ENCODE measurements around the gene GOLGA8S. TPM values are rescaled to one million over a fixed set of nuclear protein-coding genes. Genes with fewer than 3 reads are reported as not detected.
"Not testable (repeated sequence)": the region's sequence is repeated elsewhere in the genome, so short reads cannot be mapped to it uniquely, and the experiment has no call there.

The GOLGA8S gene
- total RNA-seq: under 1 TPM in 2 of 4 donors, not detected in 2; 0.63 to 0.66 TPM

- not testable (repeated sequence) for H3K27ac ChIP-seq; H3K4me3 ChIP-seq; H3K9me3 ChIP-seq; H3K36me3 ChIP-seq; DNase-seq (ENCODE audit: low spot score in 2 of 2); H3K4me1 ChIP-seq; H3K27me3 ChIP-seq
- no CpG with 5 or more reads among the region's 8 CpGs for WGBS, 2 donors
Observed at GRCh38 chr15:23354448-23354847, at the start of gene GOLGA8S. TSS of gene GOLGA8S (plus strand) at chr15:23354748. CDS start at chr15:23354810, 62 bp downstream.

GRCh38 chr15:23304805-23305204 is 49.7 kb upstream of the GOLGA8S start:
- H3K27me3 ChIP-seq; DNase-seq (ENCODE audit: low spot score in 2 of 2); H3K9me3 ChIP-seq; H3K27ac ChIP-seq: not testable (repeated sequence)
- Histone ChIP-seq H3K4me3 (peak overlapping the region in 1 of 4 donors; percentile 52), H3K4me1 (peaks cover 0 to 22% (median 4%) of the 10 kb centered on the region in 4 donors), H3K36me3 (peaks cover 0 to 39% (median 2%) of the 10 kb centered on the region in 3 donors)
- 46 to 53% methylated on average over 4 of the region's 4 CpGs for WGBS, 2 donors

- Histone ChIP-seq H3K36me3 (peaks cover 0 to 50% (median 7%) of the 10 kb centered on the region in 3 donors), H3K4me1 (peaks cover 0 to 22% (median 4%) of the 10 kb centered on the region in 4 donors)
- whole genome bisulfite sequencing, 2 donors: 83 to 91% methylated on average over 7 of the region's 7 CpGs
- H3K4me3 ChIP-seq; H3K27me3 ChIP-seq; H3K9me3 ChIP-seq; H3K27ac ChIP-seq; DNase-seq (ENCODE audit: low spot score in 2 of 2): not testable (repeated sequence)
Observed at GRCh38 chr15:23305921-23306320, 48.6 kb upstream of the GOLGA8S start.

GRCh38 chr15:23311233-23311632 is 43.3 kb upstream of the GOLGA8S start:
- 87 to 91% methylated on average over 13 of the region's 13 CpGs for WGBS, 2 donors
- not testable (repeated sequence) for DNase-seq (ENCODE audit: low spot score in 2 of 2)

GRCh38 chr15:23334096-23334495 is 20.5 kb upstream of the GOLGA8S start, which contains the start of gene GOLGA6L26:
TSS of gene GOLGA6L26 (minus strand) at chr15:23334196. CDS start at chr15:23334135, 61 bp downstream.
- H3K27me3 ChIP-seq; H3K4me1 ChIP-seq; H3K27ac ChIP-seq; H3K36me3 ChIP-seq; H3K9me3 ChIP-seq; DNase-seq (ENCODE audit: low spot score in 2 of 2); H3K4me3 ChIP-seq: not testable (repeated sequence)
- 80% methylated on average over 1 of the region's 7 CpGs; no CpG with 5 or more reads in 1 of the 2 donors for WGBS, 2 donors

More at GRCh38 chr15:23311233-23311632, 43.3 kb upstream of the GOLGA8S start:
- H3K27me3 ChIP-seq, H3K27ac ChIP-seq, H3K4me3 ChIP-seq, H3K9me3 ChIP-seq, H3K4me1 ChIP-seq: not testable (repeated sequence)
- H3K36me3 ChIP-seq: peaks cover 3 to 49% (median 7%) of the 10 kb centered on the region in 3 donors

- not testable (repeated sequence) for H3K27ac ChIP-seq; H3K27me3 ChIP-seq; H3K4me1 ChIP-seq; H3K4me3 ChIP-seq; DNase-seq (ENCODE audit: low spot score in 2 of 2); H3K36me3 ChIP-seq; H3K9me3 ChIP-seq
- WGBS, 2 donors: no CpG with 5 or more reads among the region's 5 CpGs
Observed at GRCh38 chr15:23362622-23363021, 8.1 kb downstream of the GOLGA8S start.

- not testable (repeated sequence) for H3K36me3 ChIP-seq; DNase-seq (ENCODE audit: low spot score in 2 of 2); H3K27me3 ChIP-seq; H3K4me3 ChIP-seq; H3K27ac ChIP-seq; H3K4me1 ChIP-seq; H3K9me3 ChIP-seq
- 40 to 83% methylated on average over 5 to 6 of the region's 9 CpGs for WGBS, 2 donors
Observed at GRCh38 chr15:23364261-23364660, 9.7 kb downstream of the GOLGA8S start.

- no peaks in the 10 kb centered on the region for H3K4me1 ChIP-seq
Observed at GRCh38 chr15:23370578-23370977, 16.0 kb downstream of the GOLGA8S start.

GRCh38 chr15:23371134-23371533 is 16.6 kb downstream of the GOLGA8S start:
- H3K4me1 ChIP-seq; H3K9me3 ChIP-seq; H3K36me3 ChIP-seq; H3K27me3 ChIP-seq; DNase-seq (ENCODE audit: low spot score in 2 of 2); H3K4me3 ChIP-seq; H3K27ac ChIP-seq: not testable (repeated sequence)
- 66 to 77% methylated on average over 4 of the region's 4 CpGs for WGBS, 2 donors

More at GRCh38 chr15:23370578-23370977, 16.0 kb downstream of the GOLGA8S start:
- DNase-seq (ENCODE audit: low spot score in 2 of 2): no peak
- 64 to 77% methylated on average over 2 of the region's 2 CpGs for WGBS, 2 donors
- Histone ChIP-seq H3K4me3 (no peak overlapping the region), H3K36me3 (no peaks in the 10 kb centered on the region), H3K9me3 (no peaks in the 10 kb centered on the region), H3K27ac (no peak overlapping the region), H3K27me3 (no peaks in the 10 kb centered on the region)
- no peak for TF ChIP-seq POLR2A (IDR thresholded peaks at IDR 0.05)
- TF ChIP-seq EP300 (IDR thresholded peaks at IDR 0.05): no peak
- no peak for TF ChIP-seq CTCF (IDR thresholded peaks at IDR 0.05)

- WGBS, 2 donors: 58 to 75% methylated on average over 3 of the region's 3 CpGs
- H3K36me3 ChIP-seq; H3K27me3 ChIP-seq; DNase-seq (ENCODE audit: low spot score in 2 of 2); H3K27ac ChIP-seq; H3K4me3 ChIP-seq; H3K9me3 ChIP-seq; H3K4me1 ChIP-seq: not testable (repeated sequence)
Observed at GRCh38 chr15:23371868-23372267, 17.3 kb downstream of the GOLGA8S start.

Data from tibial nerve (tissue), 4 donors.